K562 (cell line): Measurements from ENCODE around the gene EFCC1. TPM values are rescaled to one million over a fixed set of nuclear protein-coding genes. Genes with fewer than 3 reads are reported as not detected.

ENCODE experiments used
- CBFA2T3 ChIP-seq: fragments of 450-650 bp; IDR thresholded peaks from 2 replicates; pipeline ENCODE4 v1.6.1; 2017
- CBX2 ChIP-seq: fragments of 200-600 bp; sonication (generic); IDR thresholded peaks from one replicate; pipeline ENCODE4 v1.6.1; 2012; ENCODE audit warnings: mild to moderate bottlenecking, low read length, inconsistent platforms; ENCODE audit not compliant: insufficient read depth, poor library complexity, severe bottlenecking
- CEBPG ChIP-seq, 3 experiments: fragments of 200-800 bp in 1 of 3; sonication (Bioruptor generic) in 1 of 3; sonication (generic) in 1 of 3; formaldehyde crosslinking in 1 of 3; IDR thresholded peaks in 2 of 3; conservative IDR thresholded peaks in 1 of 3; 2 replicates each; pipeline versions ENCODE4 v1.6.1 to v1.8.0; 2016 to 2022; ENCODE audit warnings: missing compliant biosample characterization in 2 of 3, missing genetic modification characterization in 2 of 3, mild to moderate bottlenecking in 1 of 3, missing genetic modification reagents in 1 of 3
- CUX1 ChIP-seq: fragments of 200-800 bp; sonication (Bioruptor generic); IDR thresholded peaks from 2 replicates; pipeline ENCODE4 v1.6.1; 2016; ENCODE audit warnings: missing genetic modification characterization, missing compliant biosample characterization
- DPF2 ChIP-seq: fragments of 450-650 bp; IDR thresholded peaks from 2 replicates; pipeline ENCODE4 v1.6.1; 2016
- E4F1 ChIP-seq: fragments of 250-450 bp; sonication (Bioruptor Pico); IDR thresholded peaks from 2 replicates; pipeline ENCODE4 v1.5.0; 2021; ENCODE audit warnings: mild to moderate bottlenecking, borderline replicate concordance
- GATA2 ChIP-seq: sonication (generic); formaldehyde crosslinking; IDR thresholded peaks from 2 replicates; pipeline ENCODE4 v1.4.0; 2020; ENCODE audit warnings: mild to moderate bottlenecking, missing genetic modification reagents
- MLLT1 ChIP-seq, 2 experiments: fragments of 450-650 bp; IDR thresholded peaks; 2 replicates each; pipeline ENCODE4 v1.6.1; 2016
- MTA2 ChIP-seq: fragments of 450-650 bp; IDR thresholded peaks from 2 replicates; pipeline ENCODE4 v1.6.1; 2016; ENCODE audit warnings: low read depth
- NCOR1 ChIP-seq: fragments of 450-650 bp; IDR thresholded peaks from 2 replicates; pipeline ENCODE4 v1.6.1; 2016; ENCODE audit warnings: mild to moderate bottlenecking, moderate library complexity
- TAL1 ChIP-seq: fragments of 450-650 bp; IDR thresholded peaks from 2 replicates; pipeline ENCODE4 v1.6.1; 2016; ENCODE audit warnings: mild to moderate bottlenecking
- TBL1XR1 ChIP-seq, 2 experiments: IDR thresholded peaks; 2 replicates each; pipeline ENCODE4 v1.6.1; 2012; ENCODE audit warnings: improper control_type of control experiment in 2 of 2, low read length in 2 of 2, mild to moderate bottlenecking in 1 of 2
- TEAD1 ChIP-seq, 2 experiments: fragments of 450-650 bp in 1 of 2; sonication (generic) in 1 of 2; formaldehyde crosslinking; IDR thresholded peaks; 2 replicates each; pipeline versions ENCODE4 v1.4.0 to v1.8.0; 2020 to 2022; ENCODE audit warnings: mild to moderate bottlenecking in 2 of 2, missing genetic modification reagents in 1 of 2
- VEZF1 ChIP-seq: fragments of 200-800 bp; sonication (Bioruptor generic); IDR thresholded peaks from 2 replicates; pipeline ENCODE4 v1.6.1; 2017; ENCODE audit warnings: missing genetic modification characterization, missing compliant biosample characterization
- polyA plus RNA-seq, 8 experiments: library from polyadenylated mRNA; depleted of rRNA in 4 of 8; stranded (reverse) in 5 of 8; unstranded in 3 of 8; fragments of >200 nt; fragmentation: Nextera tagmentation in 2 of 8; fragmentation: Illumina TruSeq in 1 of 8; extraction: Ambion mirVana in 2 of 8; extraction: Trizol in 1 of 8; gene quantifications; 2 replicates each; pipeline versions ENCODE4 v1.2.1 to v1.2.3, GENCODE V29; 2011 to 2014; ENCODE audit warnings: inconsistent platforms in 1 of 8, missing spikeins in 1 of 8
- total RNA-seq, 7 experiments: library from RNA; depleted of rRNA in 6 of 7; stranded (reverse); fragments of >200 nt in 6 of 7; fragmentation: Illumina TruSeq in 2 of 7; extraction: Trizol in 2 of 7; gene quantifications; 2 replicates each; pipeline versions ENCODE4 v1.2.1 to v1.2.3, GENCODE V29; 2011 to 2021; ENCODE audit warnings: low replicate concordance in 1 of 7

EFCC1 gene
- total and polyA plus RNA-seq, 9 of the 15 experiments (the other 6 are each of a cell fraction or from before 2014, with no cell fraction given): not detected

- TF ChIP-seq E4F1 (CRISPR knock-in tag): no peak
- peak; percentile 99 for TF ChIP-seq CBFA2T3
- TF ChIP-seq CBX2: no peak
- peak in 1 of 2 experiments; percentile 24; a peak in 1 of 4 replicates for TF ChIP-seq MLLT1 (IDR thresholded peaks at IDR 0.05)
- peak; percentile 38 to 59; a peak in 1 of 4 replicates for TF ChIP-seq TEAD1 (CRISPR knock-in tag; IDR thresholded peaks at IDR 0.05)
- peak; percentile 80; the same call in 1 of the 2 replicates for TF ChIP-seq CUX1 (CRISPR knock-in tag)
- TF ChIP-seq TAL1: peak; percentile 97
- TF ChIP-seq GATA2: peak; percentile 95
- no peak for TF ChIP-seq CEBPG (CRISPR knock-in tag; IDR thresholded peaks at IDR 0.05)
- TF ChIP-seq CEBPG (tag; conservative IDR thresholded peaks at IDR 0.05 in 1 of 2, IDR thresholded peaks at IDR 0.05 in 1 of 2): no peak
- TF ChIP-seq MTA2: peak; percentile 94
- TF ChIP-seq VEZF1 (CRISPR knock-in tag): peak; percentile 55; the same call in 1 of the 2 replicates
- TF ChIP-seq DPF2: peak; percentile 91
- TF ChIP-seq NCOR1: peak; percentile 98
- TF ChIP-seq TBL1XR1 (IDR thresholded peaks at IDR 0.05; ENCODE audit: low read length in 2 of 2): peak; percentile 59 to 87; a peak in 2 of 4 replicates
These were observed 53.6 kb downstream of the EFCC1 start (continued) for GRCh38 chr3:129054605-129055104.
